ENCODE data around the gene KDR. TPM values are rescaled to one million over a fixed set of nuclear protein-coding genes. Genes with fewer than 3 reads are reported as not detected.

Gene KDR
- total RNA-seq: 10 to 100 TPM; 20.3 to 64.2 (median 40.6) TPM

GRCh38 chr4:55125087-55125721 lies at the start of gene KDR:
KDR (minus strand) TSS chr4:55125595; CDS start chr4:55125293, 302 bp downstream.
- intact Hi-C loops (cut with DNase I; ENCODE audit: low total_unique reads): no loop called here

GRCh38 chr4:55173580-55173979 lies 48.2 kb upstream of the KDR start:
- intact Hi-C loops (cut with DNase I; ENCODE audit: low total_unique reads): no loop called here
- H3K9me3 ChIP-seq: no peaks in the 10 kb centered on the region
- no peaks in the 10 kb centered on the region for H3K27me3 ChIP-seq
- no peak for TF ChIP-seq CTCF (IDR thresholded peaks at IDR 0.05)
- TF ChIP-seq POLR2AphosphoS5 (IDR thresholded peaks at IDR 0.05): no peak
- TF ChIP-seq POLR2A (IDR thresholded peaks at IDR 0.05): no peak
- H3K4me1 ChIP-seq: no peaks in the 10 kb centered on the region
- DNase-seq (ENCODE audit: low spot score in 2 of 2): no peak
- no peak overlapping the region for H3K4me3 ChIP-seq
- no peak overlapping the region for H3K27ac ChIP-seq
- H3K36me3 ChIP-seq: no peaks in the 10 kb centered on the region

More at GRCh38 chr4:55125087-55125721, at the start of gene KDR:
- peak in 1 of 2 donors; percentile 23 for DNase-seq (ENCODE audit: low spot score in 2 of 2)
- no peak for TF ChIP-seq POLR2A (IDR thresholded peaks at IDR 0.05)
- TF ChIP-seq POLR2AphosphoS5 (IDR thresholded peaks at IDR 0.05): no peak
- no peak for TF ChIP-seq CTCF (IDR thresholded peaks at IDR 0.05)
- H3K9me3 ChIP-seq: no peaks in the 10 kb centered on the region
- peak within 1 kb of the TSS; percentile 51 to 78 (median 58) for H3K4me3 ChIP-seq
- peak within 1 kb of the TSS; percentile 30 to 36 for H3K27ac ChIP-seq
- no peaks in the 10 kb centered on the region for H3K27me3 ChIP-seq
- H3K4me1 ChIP-seq: no peaks in the 10 kb centered on the region
- H3K36me3 ChIP-seq: no peaks in the 10 kb centered on the region

- H3K9me3 ChIP-seq: no peaks in the 10 kb centered on the region
These were observed 47.4 kb upstream of the KDR start for GRCh38 chr4:55172694-55173287.

GRCh38 chr4:55170462-55170861 lies 45.1 kb upstream of the KDR start:
- no peaks in the 10 kb centered on the region for H3K36me3 ChIP-seq
- H3K27ac ChIP-seq: no peak overlapping the region
- H3K4me3 ChIP-seq: no peak overlapping the region
- no peak for DNase-seq (ENCODE audit: low spot score in 2 of 2)
- intact Hi-C loops (cut with DNase I; ENCODE audit: low total_unique reads): no loop called here
- no peaks in the 10 kb centered on the region for H3K27me3 ChIP-seq
- no peaks in the 10 kb centered on the region for H3K9me3 ChIP-seq
- no peaks in the 10 kb centered on the region for H3K4me1 ChIP-seq
- TF ChIP-seq CTCF (IDR thresholded peaks at IDR 0.05) (no peak), POLR2A (IDR thresholded peaks at IDR 0.05) (no peak), POLR2AphosphoS5 (IDR thresholded peaks at IDR 0.05) (no peak)

More at GRCh38 chr4:55172694-55173287, 47.4 kb upstream of the KDR start:
- Histone ChIP-seq H3K27me3 (no peaks in the 10 kb centered on the region), H3K4me3 (no peak overlapping the region), H3K4me1 (no peaks in the 10 kb centered on the region), H3K36me3 (no peaks in the 10 kb centered on the region), H3K27ac (no peak overlapping the region)
- no peak for DNase-seq (ENCODE audit: low spot score in 2 of 2)
- TF ChIP-seq POLR2AphosphoS5 (IDR thresholded peaks at IDR 0.05) (peak in 1 of 3 donors; percentile 29), POLR2A (IDR thresholded peaks at IDR 0.05) (no peak)
- intact Hi-C loops (cut with DNase I; ENCODE audit: low total_unique reads): no loop called here

- no peak overlapping the region for H3K27ac ChIP-seq
- no peak overlapping the region for H3K4me3 ChIP-seq
- TF ChIP-seq CTCF (IDR thresholded peaks at IDR 0.05): no peak
- TF ChIP-seq POLR2AphosphoS5 (IDR thresholded peaks at IDR 0.05): no peak
- no peak for TF ChIP-seq POLR2A (IDR thresholded peaks at IDR 0.05)
- no peaks in the 10 kb centered on the region for H3K4me1 ChIP-seq
- no peaks in the 10 kb centered on the region for H3K27me3 ChIP-seq
- no peaks in the 10 kb centered on the region for H3K9me3 ChIP-seq
- no peak for DNase-seq (ENCODE audit: low spot score in 2 of 2)
- H3K36me3 ChIP-seq: no peaks in the 10 kb centered on the region
- intact Hi-C loops (cut with DNase I; ENCODE audit: low total_unique reads): no loop called here
These were observed 44.1 kb upstream of the KDR start for GRCh38 chr4:55169352-55169961.
